GM12878 (cell line): ENCODE data around the gene ATP13A2. TPM values are rescaled to one million over a fixed set of nuclear protein-coding genes. Genes with fewer than 3 reads are reported as not detected.

Experiments used
- ATAC-seq: fragments of 200-7000 bp; cut with Tn5 transposase; 3 replicates; pipeline ENCODE4 v1.9.1; 2020; ENCODE audit warnings: mild to moderate bottlenecking, moderate library complexity
- BruUV-seq: library from RNA; stranded (reverse); fragments of 400-500 nt; replicated peaks from 2 replicates; lab custom pipeline; 2021; lab: Mats Ljungman, UMichigan
- CTCF ChIA-PET: fragments of 300-600 bp; sonication (Branson Sonifier 250); formaldehyde crosslinking; extraction: SDS; loops from one replicate; lab custom pipeline; 2021; ENCODE audit warnings: inconsistent platforms; lab: Yijun Ruan, JAX
- POLR2A ChIA-PET: fragments of 350-600 bp; formaldehyde crosslinking; extraction: SDS; loops from one replicate; lab custom pipeline; 2021; ENCODE audit warnings: inconsistent platforms; lab: Charles Lee
- RAD21 ChIA-PET: fragments of 300-600 bp; sonication (Branson Sonifier 250); formaldehyde crosslinking; loops from one replicate; lab custom pipeline; 2023; ENCODE audit warnings: antibody characterized with exemption; ENCODE audit not compliant: unreplicated experiment; lab: Charles Lee
- SMC1A ChIA-PET: fragments of 300-600 bp; sonication (Branson Sonifier 250); formaldehyde crosslinking; loops from one replicate; lab custom pipeline; 2023; ENCODE audit not compliant: unreplicated experiment, uncharacterized antibody; lab: Charles Lee
- DNase-seq: peaks from one replicate; pipeline ENCODE4 v3.0.0-alpha.2; 2011; ENCODE audit warnings: low read depth, low spot score
- FAIRE-seq: peaks from 3 replicates; lab custom pipeline; 2011; peaks lifted over from hg19 to GRCh38; lab: Jason Lieb, UNC
- H2AFZ ChIP-seq: 2 replicates; pipeline ENCODE4 v1.6.0; 2011; ENCODE audit warnings: low read depth, low read length, control low read depth; ENCODE audit not compliant: control insufficient read depth
- H3K27ac ChIP-seq: 2 replicates; pipeline ENCODE4 v1.5.1; 2011; ENCODE audit warnings: control low read depth; ENCODE audit not compliant: control insufficient read depth, insufficient read depth
- H3K27me3 ChIP-seq, 2 experiments: replicated peaks in 1 of 2; 2 replicates each; pipeline versions ENCODE4 v1.6.0 to v1.6.1; 2011; ENCODE audit warnings: low read length in 1 of 2; ENCODE audit not compliant: control insufficient read depth in 2 of 2, insufficient read depth in 2 of 2
- H3K36me3 ChIP-seq, 2 experiments: 2 replicates each; pipeline ENCODE4 v1.5.1; 2011; ENCODE audit warnings: low read length in 1 of 2; ENCODE audit not compliant: control insufficient read depth in 2 of 2, insufficient read depth in 2 of 2
- H3K4me1 ChIP-seq: 2 replicates; pipeline ENCODE4 v1.6.1; 2011; ENCODE audit warnings: mild to moderate bottlenecking, low read length, moderate library complexity, mixed read lengths; ENCODE audit not compliant: control insufficient read depth, insufficient read depth
- H3K4me2 ChIP-seq: 2 replicates; pipeline ENCODE4 v1.6.0; 2011; ENCODE audit warnings: control low read depth; ENCODE audit not compliant: control insufficient read depth, insufficient read depth
- H3K4me3 ChIP-seq: fragments of 200-600 bp; sonication (generic); 2 replicates; pipeline ENCODE4 v1.5.1; 2016
- H3K79me2 ChIP-seq: 2 replicates; pipeline ENCODE4 v1.6.0; 2011; ENCODE audit warnings: low read length; ENCODE audit not compliant: control insufficient read depth, insufficient read depth
- H3K9ac ChIP-seq: 2 replicates; pipeline ENCODE4 v1.8.0; 2011; ENCODE audit warnings: low read length, control low read depth, mixed read lengths; ENCODE audit not compliant: control insufficient read depth, insufficient read depth
- H3K9me3 ChIP-seq: replicated peaks from 3 replicates; pipeline ENCODE4 v1.5.1; 2011; ENCODE audit warnings: mild to moderate bottlenecking, low read length; ENCODE audit not compliant: control insufficient read depth, insufficient read depth
- H4K20me1 ChIP-seq: 2 replicates; pipeline ENCODE4 v1.6.0; 2011; ENCODE audit not compliant: control insufficient read depth, insufficient read depth
- JUNB ChIP-seq: IDR thresholded peaks from 2 replicates; pipeline ENCODE4 v1.6.1; 2016; ENCODE audit warnings: antibody characterized with exemption, mild to moderate bottlenecking
- LARP7 ChIP-seq: fragments of 450-650 bp; IDR thresholded peaks from 2 replicates; pipeline ENCODE4 v1.6.1; 2017; ENCODE audit warnings: mild to moderate bottlenecking
- MYB ChIP-seq: fragments of 150-350 bp; IDR thresholded peaks from 2 replicates; pipeline ENCODE4 v1.6.1; 2014; ENCODE audit warnings: mild to moderate bottlenecking, low read depth, low read length, borderline replicate concordance
- SRF ChIP-seq, 2 experiments: IDR thresholded peaks; 2 replicates each; pipeline ENCODE4 v1.6.1; 2011; ENCODE audit warnings: low read depth in 2 of 2, low read length in 2 of 2, mild to moderate bottlenecking in 1 of 2, moderate library complexity in 1 of 2
- TBL1XR1 ChIP-seq: IDR thresholded peaks from 2 replicates; pipeline ENCODE4 v1.6.1; 2012; ENCODE audit warnings: low read depth, low read length, improper control_type of control experiment
- WGBS: methylation state at CpG from one replicate; pipeline ENCODE4 v1.1.6; 2016; ENCODE audit warnings: low lambda C conversion rate; ENCODE audit not compliant: insufficient replicate concordance, insufficient coverage; ENCODE audit errors: missing lambda C conversion rate; 5-methylcytosine and 5-hydroxymethylcytosine counted together
- in situ Hi-C: fragments of 300-500 bp; cut with MboI; formaldehyde crosslinking; loops from 9 replicates; pipeline ENCODE4 v1.14.3; 2018; ENCODE audit warnings: mixed read lengths
- intact Hi-C: fragments of 100-400 bp; cut with micrococcal nuclease; formaldehyde crosslinking; loops from one replicate; pipeline ENCODE4 v1.14.2; 2022; ENCODE audit not compliant: unreplicated experiment
- polyA plus RNA-seq, 11 experiments: library from polyadenylated mRNA; depleted of rRNA in 4 of 11; unstranded in 6 of 11; stranded (reverse) in 5 of 11; fragments of >200 nt; fragmentation: Nextera tagmentation in 4 of 11; fragmentation: Illumina TruSeq in 1 of 11; extraction: Ambion mirVana in 4 of 11; extraction: Trizol in 1 of 11; gene quantifications; 1 replicate in 1 of 11; 2 replicates in 10 of 11; pipeline versions ENCODE4 v1.2.1 to v1.2.3, GENCODE V29; 2011 to 2016; ENCODE audit warnings: inconsistent platforms in 2 of 11, missing spikeins in 2 of 11, low read depth in 1 of 11
- total RNA-seq, 4 experiments: library from RNA; depleted of rRNA in 3 of 4; stranded (reverse); fragments of >200 nt in 3 of 4; fragmentation: Illumina TruSeq in 1 of 4; extraction: Trizol in 1 of 4; gene quantifications; 2 replicates each; pipeline versions ENCODE4 v1.2.1 to v1.2.3, GENCODE V29; 2013 to 2021
- TF ChIP-seq, protein P1 (sequence below): IDR thresholded peaks from 2 replicates; pipeline ENCODE4 v1.6.1; 2011; ENCODE audit warnings: low read depth, low read length, improper control_type of control experiment, borderline replicate concordance
- TF ChIP-seq, protein P2 (sequence below): fragments of 450-650 bp; IDR thresholded peaks from 2 replicates; pipeline ENCODE4 v1.6.1; 2016; ENCODE audit warnings: mild to moderate bottlenecking, moderate library complexity, borderline replicate concordance

ATP13A2 gene
- total and polyA plus RNA-seq, 10 of the 15 experiments (the other 5 are each of a cell fraction or from before 2014, with no cell fraction given), result 0.24 to 30.5 (median 8.0) TPM

DNA sequence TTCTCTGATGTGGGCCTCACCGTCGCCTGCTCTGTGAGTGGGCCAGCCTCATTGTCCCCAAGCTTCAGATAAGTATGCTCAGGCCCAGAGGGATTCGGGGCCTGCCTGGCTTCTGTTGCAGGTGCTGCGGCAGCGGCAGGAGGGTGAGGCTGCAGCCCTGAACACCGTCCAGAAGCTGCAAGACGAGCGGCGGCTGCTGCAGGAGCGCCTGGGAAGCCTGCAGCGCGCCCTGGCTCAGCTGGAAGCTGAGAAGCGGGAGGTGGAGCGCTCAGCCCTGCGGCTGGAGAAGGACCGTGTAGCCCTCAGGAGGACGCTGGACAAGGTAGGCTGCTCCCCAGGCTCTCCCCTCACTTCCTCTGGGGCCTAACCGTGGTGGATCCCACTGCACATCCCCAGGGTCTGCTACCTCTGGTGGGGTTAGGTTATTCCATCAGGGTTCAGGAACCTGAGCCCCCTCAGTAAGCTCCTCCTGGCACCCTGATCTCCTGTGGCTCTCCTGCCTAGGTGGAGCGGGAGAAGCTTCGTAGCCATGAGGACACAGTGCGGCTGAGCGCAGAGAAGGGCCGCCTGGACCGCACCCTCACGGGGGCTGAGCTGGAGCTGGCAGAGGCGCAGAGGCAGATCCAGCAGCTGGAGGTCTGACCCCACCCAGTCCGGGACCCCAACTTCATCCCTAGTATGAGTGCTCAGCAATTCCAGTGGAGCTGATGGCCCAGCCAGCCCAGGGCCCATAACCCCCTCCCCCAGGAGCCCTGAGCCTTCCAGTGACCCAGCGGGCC is 41.4 kb downstream of the ATP13A2 start:
- BruUV-seq, result no TSS peak
- RAD21 ChIA-PET, result interaction anchor here (0.6 kb wide), 1 partner anchor 349 kb away, joined by 3 read pairs; no protein-coding TSS in a partner anchor
- 70% methylated on average over 28 of the region's 28 CpGs for WGBS
- no peak for ATAC-seq
- H3K27me3 ChIP-seq, result no peaks in the 10 kb centered on the region
- no peaks in the 10 kb centered on the region for H3K36me3 ChIP-seq
- no peak overlapping the region for H3K4me2 ChIP-seq
- H3K79me2 ChIP-seq, result no peaks in the 10 kb centered on the region
- no peak overlapping the region for H3K9ac ChIP-seq
- no peak for FAIRE-seq
- no peak for DNase-seq
- no peak for TF ChIP-seq LARP7
- TF ChIP-seq TBL1XR1, result no peak
- TF ChIP-seq SRF (IDR thresholded peaks at IDR 0.05; ENCODE audit: low read depth in 2 of 2, low read length in 2 of 2), result no peak
- TF ChIP-seq, protein P1, sequence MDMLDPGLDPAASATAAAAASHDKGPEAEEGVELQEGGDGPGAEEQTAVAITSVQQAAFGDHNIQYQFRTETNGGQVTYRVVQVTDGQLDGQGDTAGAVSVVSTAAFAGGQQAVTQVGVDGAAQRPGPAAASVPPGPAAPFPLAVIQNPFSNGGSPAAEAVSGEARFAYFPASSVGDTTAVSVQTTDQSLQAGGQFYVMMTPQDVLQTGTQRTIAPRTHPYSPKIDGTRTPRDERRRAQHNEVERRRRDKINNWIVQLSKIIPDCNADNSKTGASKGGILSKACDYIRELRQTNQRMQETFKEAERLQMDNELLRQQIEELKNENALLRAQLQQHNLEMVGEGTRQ, result no peak
- TF ChIP-seq JUNB, result no peak
- TF ChIP-seq, protein P2, sequence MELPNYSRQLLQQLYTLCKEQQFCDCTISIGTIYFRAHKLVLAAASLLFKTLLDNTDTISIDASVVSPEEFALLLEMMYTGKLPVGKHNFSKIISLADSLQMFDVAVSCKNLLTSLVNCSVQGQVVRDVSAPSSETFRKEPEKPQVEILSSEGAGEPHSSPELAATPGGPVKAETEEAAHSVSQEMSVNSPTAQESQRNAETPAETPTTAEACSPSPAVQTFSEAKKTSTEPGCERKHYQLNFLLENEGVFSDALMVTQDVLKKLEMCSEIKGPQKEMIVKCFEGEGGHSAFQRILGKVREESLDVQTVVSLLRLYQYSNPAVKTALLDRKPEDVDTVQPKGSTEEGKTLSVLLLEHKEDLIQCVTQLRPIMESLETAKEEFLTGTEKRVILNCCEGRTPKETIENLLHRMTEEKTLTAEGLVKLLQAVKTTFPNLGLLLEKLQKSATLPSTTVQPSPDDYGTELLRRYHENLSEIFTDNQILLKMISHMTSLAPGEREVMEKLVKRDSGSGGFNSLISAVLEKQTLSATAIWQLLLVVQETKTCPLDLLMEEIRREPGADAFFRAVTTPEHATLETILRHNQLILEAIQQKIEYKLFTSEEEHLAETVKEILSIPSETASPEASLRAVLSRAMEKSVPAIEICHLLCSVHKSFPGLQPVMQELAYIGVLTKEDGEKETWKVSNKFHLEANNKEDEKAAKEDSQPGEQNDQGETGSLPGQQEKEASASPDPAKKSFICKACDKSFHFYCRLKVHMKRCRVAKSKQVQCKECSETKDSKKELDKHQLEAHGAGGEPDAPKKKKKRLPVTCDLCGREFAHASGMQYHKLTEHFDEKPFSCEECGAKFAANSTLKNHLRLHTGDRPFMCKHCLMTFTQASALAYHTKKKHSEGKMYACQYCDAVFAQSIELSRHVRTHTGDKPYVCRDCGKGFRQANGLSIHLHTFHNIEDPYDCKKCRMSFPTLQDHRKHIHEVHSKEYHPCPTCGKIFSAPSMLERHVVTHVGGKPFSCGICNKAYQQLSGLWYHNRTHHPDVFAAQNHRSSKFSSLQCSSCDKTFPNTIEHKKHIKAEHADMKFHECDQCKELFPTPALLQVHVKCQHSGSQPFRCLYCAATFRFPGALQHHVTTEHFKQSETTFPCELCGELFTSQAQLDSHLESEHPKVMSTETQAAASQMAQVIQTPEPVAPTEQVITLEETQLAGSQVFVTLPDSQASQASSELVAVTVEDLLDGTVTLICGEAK, result no peak
- no peak for TF ChIP-seq MYB
- POLR2A ChIA-PET, result no interaction called here
- H3K27ac ChIP-seq, result no peak overlapping the region
- H2AFZ ChIP-seq, result no peak overlapping the region
- CTCF ChIA-PET, result no interaction called here
- intact Hi-C loops, result no loop called here
- H3K9me3 ChIP-seq, result no peaks in the 10 kb centered on the region
- H3K4me3 ChIP-seq, result no peak overlapping the region
- H4K20me1 ChIP-seq, result no peaks in the 10 kb centered on the region
- in situ Hi-C loops, result no loop called here
- H3K4me1 ChIP-seq, result no peaks in the 10 kb centered on the region
- SMC1A ChIA-PET, result no interaction called here
